Osteoblast (primary cell): ENCODE data around the gene NLRP11. TPM values are rescaled to one million over a fixed set of nuclear protein-coding genes. Genes with fewer than 3 reads are reported as not detected.

Experiments used
- DNase-seq: peaks from one replicate; pipeline ENCODE4 v3.0.0; 2011; ENCODE audit warnings: low spot score, mixed read lengths; ENCODE audit not compliant: insufficient read length; ENCODE audit errors: missing footprints
- H2AFZ ChIP-seq: 2 replicates; pipeline ENCODE4 v1.6.0; 2011; ENCODE audit warnings: mild to moderate bottlenecking, low read length
- H3K27ac ChIP-seq: 2 replicates; pipeline ENCODE4 v1.5.1; 2011; ENCODE audit warnings: mild to moderate bottlenecking, low read depth, low read length, moderate library complexity
- H3K27me3 ChIP-seq: 2 replicates; pipeline ENCODE4 v1.6.0; 2012; ENCODE audit warnings: mild to moderate bottlenecking, control low read depth, inconsistent platforms, low read length, moderate library complexity; ENCODE audit not compliant: insufficient read depth
- H3K36me3 ChIP-seq: 2 replicates; pipeline ENCODE4 v1.5.1; 2011; ENCODE audit warnings: mild to moderate bottlenecking, low read length, control low read depth, moderate library complexity; ENCODE audit not compliant: insufficient read depth
- H3K4me1 ChIP-seq: 2 replicates; pipeline ENCODE4 v1.5.1; 2011; ENCODE audit warnings: mild to moderate bottlenecking, low read length, control low read depth, moderate library complexity; ENCODE audit not compliant: insufficient read depth
- H3K4me2 ChIP-seq: 2 replicates; pipeline ENCODE4 v1.6.0; 2011; ENCODE audit warnings: mild to moderate bottlenecking, low read length; ENCODE audit not compliant: insufficient read depth
- H3K4me3 ChIP-seq: fragments of 200-600 bp; sonication (generic); 3 replicates; pipeline ENCODE4 v1.5.1; 2012; ENCODE audit warnings: mild to moderate bottlenecking, low read length, inconsistent platforms; ENCODE audit not compliant: insufficient read depth
- H3K79me2 ChIP-seq: 2 replicates; pipeline ENCODE4 v1.6.0; 2012; ENCODE audit warnings: mild to moderate bottlenecking, low read length, control low read depth, inconsistent platforms; ENCODE audit not compliant: insufficient read depth
- H3K9me3 ChIP-seq: 2 replicates; pipeline ENCODE4 v1.5.1; 2011; ENCODE audit warnings: low read depth, low read length, control low read depth
- H4K20me1 ChIP-seq: 2 replicates; pipeline ENCODE4 v1.6.0; 2012; ENCODE audit warnings: mild to moderate bottlenecking, low read length, control low read depth; ENCODE audit not compliant: insufficient read depth
- CTCF ChIP-seq: IDR thresholded peaks from 2 replicates; pipeline ENCODE4 v1.5.1; 2011; ENCODE audit warnings: mild to moderate bottlenecking, low read depth, low read length, moderate library complexity; ENCODE audit errors: extremely low read depth
- total RNA-seq: library from RNA; depleted of rRNA; stranded (reverse); fragments of >200 nt; gene quantifications from 2 replicates; pipeline ENCODE4 v1.2.3, GENCODE V29; 2012

Gene NLRP11
- total RNA-seq, 1 donor: not detected

- no peak for TF ChIP-seq CTCF
- DNase-seq: no peak
- Histone ChIP-seq H3K4me2 (no peak overlapping the region), H4K20me1 (no peaks in the 10 kb centered on the region), H3K27me3 (no peaks in the 10 kb centered on the region), H2AFZ (no peak overlapping the region), H3K36me3 (no peaks in the 10 kb centered on the region), H3K79me2 (no peaks in the 10 kb centered on the region), H3K4me1 (no peaks in the 10 kb centered on the region), H3K4me3 (no peak overlapping the region), H3K27ac (no peak overlapping the region), H3K9me3 (no peaks in the 10 kb centered on the region)
These were observed 17.9 kb downstream of the NLRP11 start for GRCh38 chr19:55813906-55814305.

GRCh38 chr19:55812449-55812848, 19.4 kb downstream of the NLRP11 start:
- TF ChIP-seq CTCF: no peak
- no peaks in the 10 kb centered on the region for H3K4me1 ChIP-seq
- H4K20me1 ChIP-seq: no peaks in the 10 kb centered on the region
- H3K27me3 ChIP-seq: no peaks in the 10 kb centered on the region
- no peaks in the 10 kb centered on the region for H3K9me3 ChIP-seq
- H3K4me2 ChIP-seq: no peak overlapping the region
- DNase-seq: no peak
- no peak overlapping the region for H2AFZ ChIP-seq
- H3K27ac ChIP-seq: no peak overlapping the region
- H3K4me3 ChIP-seq: no peak overlapping the region
- H3K36me3 ChIP-seq: no peaks in the 10 kb centered on the region
- H3K79me2 ChIP-seq: no peaks in the 10 kb centered on the region

- Histone ChIP-seq H3K27ac (no peak overlapping the region), H2AFZ (no peak overlapping the region), H3K4me1 (no peaks in the 10 kb centered on the region), H3K9me3 (no peaks in the 10 kb centered on the region), H4K20me1 (no peaks in the 10 kb centered on the region), H3K4me3 (no peak overlapping the region), H3K79me2 (no peaks in the 10 kb centered on the region), H3K36me3 (no peaks in the 10 kb centered on the region), H3K27me3 (no peaks in the 10 kb centered on the region), H3K4me2 (no peak overlapping the region)
- no peak for DNase-seq
- TF ChIP-seq CTCF: no peak
These were observed 20.5 kb downstream of the NLRP11 start for GRCh38 chr19:55811340-55811739.

GRCh38 chr19:55809381-55810058, 22.3 kb downstream of the NLRP11 start:
- Histone ChIP-seq H4K20me1 (no peaks in the 10 kb centered on the region), H3K79me2 (no peaks in the 10 kb centered on the region), H3K4me1 (no peaks in the 10 kb centered on the region), H3K4me3 (no peak overlapping the region), H3K9me3 (no peaks in the 10 kb centered on the region), H3K36me3 (no peaks in the 10 kb centered on the region), H3K4me2 (no peak overlapping the region), H2AFZ (peak overlapping the region; percentile 78), H3K27ac (no peak overlapping the region), H3K27me3 (no peaks in the 10 kb centered on the region)
- DNase-seq: no peak
- peak; percentile 42 for TF ChIP-seq CTCF
